ENCODE results near the gene LHX3. TPM values are rescaled to one million over a fixed set of nuclear protein-coding genes. Genes with fewer than 3 reads are reported as not detected.

LHX3 gene
- total RNA-seq, 5 donors from 2014 or later (not counting 1 experiment from before 2014, with no cell fraction given): 0.13 to 0.42 TPM; not detected in 3

- Mint-ChIP-seq H3K9me3 (no peaks in the 10 kb centered on the region), H3K4me3 (no peak overlapping the region), H3K27me3 (peaks cover 23 to 57% of the 10 kb centered on the region in 2 donors), H3K4me1 (peaks cover 0 to 2% (median 0%) of the 10 kb centered on the region in 3 donors), H3K27ac (peak overlapping the region in 1 of 2 donors; percentile 32), H3K36me3 (no peaks in the 10 kb centered on the region)
- Histone ChIP-seq H3K27me3 (replicated peaks in 1 of 2; ENCODE audit: control insufficient read depth in 2 of 2, extremely low read depth in 1 of 2, insufficient read depth in 2 of 2, low read length in 1 of 2) (peaks cover 3 to 89% of the 10 kb centered on the region in 2 experiments), H3K4me3 (ENCODE audit: control insufficient read depth in 1 of 2, extremely low read depth in 1 of 2, low read length in 1 of 2) (no peak overlapping the region), H3K27ac (ENCODE audit: low read length) (no peak overlapping the region), H3K9me3 (no peaks in the 10 kb centered on the region), H3K4me1 (ENCODE audit: control insufficient read depth in 1 of 2, extremely low read depth in 1 of 2, insufficient read depth in 2 of 2, low read length in 2 of 2) (no peaks in the 10 kb centered on the region), H3K36me3 (ENCODE audit: control insufficient read depth in 2 of 2, extremely low read depth in 1 of 2, insufficient read depth in 1 of 2, low read length in 1 of 2) (no peaks in the 10 kb centered on the region)
- ChIA-PET POLR2A (no interaction called here), CTCF (no interaction called here)
- ATAC-seq (replicated peaks in 1 of 4): no peak
- WGBS (ENCODE audit: insufficient coverage): 47% methylated on average over 12 of the region's 30 CpGs
- no peak for DNase-seq
Observed at GRCh38 chr9:136191099-136191959, 13.6 kb downstream of the LHX3 start.

- CTCF ChIA-PET: no interaction called here
- Mint-ChIP-seq H3K27ac (no peak overlapping the region), H3K4me1 (no peaks in the 10 kb centered on the region), H3K9me3 (no peaks in the 10 kb centered on the region), H3K4me3 (no peak overlapping the region), H3K36me3 (no peaks in the 10 kb centered on the region), H3K27me3 (peaks cover 18 to 52% of the 10 kb centered on the region in 2 donors)
- POLR2A ChIA-PET: no interaction called here
- no peak for DNase-seq
- Histone ChIP-seq H3K27me3 (replicated peaks in 1 of 2; ENCODE audit: control insufficient read depth in 2 of 2, extremely low read depth in 1 of 2, insufficient read depth in 2 of 2, low read length in 1 of 2) (peaks cover 3 to 87% of the 10 kb centered on the region in 2 experiments), H3K4me3 (ENCODE audit: control insufficient read depth in 1 of 2, extremely low read depth in 1 of 2, low read length in 1 of 2) (no peak overlapping the region), H3K36me3 (ENCODE audit: control insufficient read depth in 2 of 2, extremely low read depth in 1 of 2, insufficient read depth in 1 of 2, low read length in 1 of 2) (no peaks in the 10 kb centered on the region), H3K4me1 (ENCODE audit: control insufficient read depth in 1 of 2, extremely low read depth in 1 of 2, insufficient read depth in 2 of 2, low read length in 2 of 2) (no peaks in the 10 kb centered on the region), H3K27ac (ENCODE audit: low read length) (no peak overlapping the region), H3K9me3 (no peaks in the 10 kb centered on the region)
- WGBS (ENCODE audit: insufficient coverage): 63% methylated on average over 9 of the region's 11 CpGs
- ATAC-seq (replicated peaks in 1 of 4): no peak
Observed at GRCh38 chr9:136190656-136191055, 14.3 kb downstream of the LHX3 start.

DNA sequence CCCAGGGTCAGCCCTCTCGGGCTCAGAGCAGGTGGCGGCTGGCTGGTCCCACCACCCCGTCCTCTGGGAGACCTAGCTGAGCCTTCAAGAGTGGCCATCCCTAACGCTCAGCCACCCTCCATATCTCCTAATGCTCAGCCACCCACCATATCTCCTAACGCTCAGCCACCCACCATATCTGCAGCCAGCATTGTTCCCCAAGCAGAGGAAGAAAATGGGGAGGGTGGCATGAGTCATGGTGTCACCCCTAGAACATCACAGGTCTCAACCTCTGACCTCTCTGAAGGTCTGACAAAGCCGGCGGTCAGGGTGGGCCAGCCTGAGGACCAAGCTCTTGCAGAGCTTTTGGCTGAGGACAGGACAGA is 14.7 kb downstream of the LHX3 start:
- H3K36me3 ChIP-seq (ENCODE audit: control insufficient read depth in 2 of 2, extremely low read depth in 1 of 2, insufficient read depth in 1 of 2, low read length in 1 of 2): no peaks in the 10 kb centered on the region
- H3K4me3 ChIP-seq (ENCODE audit: control insufficient read depth in 1 of 2, extremely low read depth in 1 of 2, low read length in 1 of 2): no peak overlapping the region
- peaks cover 18 to 53% of the 10 kb centered on the region in 2 donors for H3K27me3 Mint-ChIP-seq
- ATAC-seq (replicated peaks in 1 of 4) (no peak), DNase-seq (no peak)
- H3K4me1 ChIP-seq (ENCODE audit: control insufficient read depth in 1 of 2, extremely low read depth in 1 of 2, insufficient read depth in 2 of 2, low read length in 2 of 2): no peaks in the 10 kb centered on the region
- CTCF ChIA-PET: no interaction called here
- H3K27ac ChIP-seq (ENCODE audit: low read length): no peak overlapping the region
- H3K9me3 Mint-ChIP-seq: no peaks in the 10 kb centered on the region
- POLR2A ChIA-PET: no interaction called here
- H3K9me3 ChIP-seq: no peaks in the 10 kb centered on the region
- H3K4me1 Mint-ChIP-seq: no peaks in the 10 kb centered on the region
- WGBS (ENCODE audit: insufficient coverage): 85% methylated on average over 2 of the region's 7 CpGs
- no peaks in the 10 kb centered on the region for H3K36me3 Mint-ChIP-seq
- peaks cover 3 to 86% of the 10 kb centered on the region in 2 experiments for H3K27me3 ChIP-seq (replicated peaks in 1 of 2; ENCODE audit: control insufficient read depth in 2 of 2, extremely low read depth in 1 of 2, insufficient read depth in 2 of 2, low read length in 1 of 2)
- H3K4me3 Mint-ChIP-seq: no peak overlapping the region
- H3K27ac Mint-ChIP-seq: no peak overlapping the region

DNA sequence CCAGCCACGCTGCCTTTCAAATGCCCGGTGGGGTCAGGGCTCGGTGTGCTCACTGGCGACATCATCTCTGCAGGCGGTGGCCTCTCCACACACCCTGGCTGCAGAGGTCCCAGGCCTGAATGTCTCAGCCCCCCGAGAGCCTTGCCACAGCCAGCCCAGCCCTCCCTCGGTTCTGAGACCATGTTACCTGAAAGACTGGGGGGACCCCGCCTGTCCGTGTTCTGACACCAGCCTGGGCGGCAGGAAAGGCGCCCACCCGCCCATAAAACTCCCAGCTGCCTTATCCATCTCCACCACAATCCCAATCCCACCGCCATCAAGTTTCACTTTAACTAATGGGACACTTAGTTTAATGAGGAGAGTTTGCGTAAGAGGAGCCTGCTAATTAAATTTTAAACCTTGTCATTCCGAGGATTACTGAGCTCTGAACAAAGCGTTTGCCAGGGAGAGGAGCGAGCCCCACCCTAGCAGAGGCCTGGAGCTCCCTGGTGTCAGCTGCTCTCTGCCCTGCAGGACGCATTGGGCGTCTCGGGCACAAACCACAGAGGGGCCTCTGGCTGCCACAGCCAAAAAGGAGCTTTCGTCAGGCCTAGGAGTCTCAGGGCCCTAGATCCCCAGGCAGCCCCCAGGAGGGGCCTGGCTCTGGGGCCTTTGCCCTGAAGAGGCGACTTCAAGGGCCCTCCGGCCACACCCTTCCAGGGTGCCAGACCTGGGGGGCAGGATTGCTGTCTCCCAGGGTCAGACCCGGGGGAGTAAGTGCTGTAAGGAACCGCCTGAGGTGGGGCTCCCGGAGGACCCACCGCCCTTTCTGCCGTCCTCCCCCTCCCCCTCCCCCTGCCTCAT is 15.3 kb downstream of the LHX3 start:
- no peak for ATAC-seq (replicated peaks in 1 of 4)
- H3K36me3 ChIP-seq (ENCODE audit: control insufficient read depth in 2 of 2, extremely low read depth in 1 of 2, insufficient read depth in 1 of 2, low read length in 1 of 2): no peaks in the 10 kb centered on the region
- Mint-ChIP-seq H3K27ac (no peak overlapping the region), H3K4me3 (no peak overlapping the region), H3K36me3 (no peaks in the 10 kb centered on the region), H3K4me1 (no peaks in the 10 kb centered on the region), H3K27me3 (peaks cover 19 to 52% of the 10 kb centered on the region in 2 donors), H3K9me3 (no peaks in the 10 kb centered on the region)
- WGBS (ENCODE audit: insufficient coverage): 32% methylated on average over 15 of the region's 28 CpGs
- ChIA-PET CTCF (no interaction called here), POLR2A (no interaction called here)
- no peaks in the 10 kb centered on the region for H3K9me3 ChIP-seq
- H3K27ac ChIP-seq (ENCODE audit: low read length): no peak overlapping the region
- no peaks in the 10 kb centered on the region for H3K4me1 ChIP-seq (ENCODE audit: control insufficient read depth in 1 of 2, extremely low read depth in 1 of 2, insufficient read depth in 2 of 2, low read length in 2 of 2)
- no peak overlapping the region for H3K4me3 ChIP-seq (ENCODE audit: control insufficient read depth in 1 of 2, extremely low read depth in 1 of 2, low read length in 1 of 2)
- H3K27me3 ChIP-seq (replicated peaks in 1 of 2; ENCODE audit: control insufficient read depth in 2 of 2, extremely low read depth in 1 of 2, insufficient read depth in 2 of 2, low read length in 1 of 2): peaks cover 3 to 86% of the 10 kb centered on the region in 2 experiments
- no peak for DNase-seq

DNA sequence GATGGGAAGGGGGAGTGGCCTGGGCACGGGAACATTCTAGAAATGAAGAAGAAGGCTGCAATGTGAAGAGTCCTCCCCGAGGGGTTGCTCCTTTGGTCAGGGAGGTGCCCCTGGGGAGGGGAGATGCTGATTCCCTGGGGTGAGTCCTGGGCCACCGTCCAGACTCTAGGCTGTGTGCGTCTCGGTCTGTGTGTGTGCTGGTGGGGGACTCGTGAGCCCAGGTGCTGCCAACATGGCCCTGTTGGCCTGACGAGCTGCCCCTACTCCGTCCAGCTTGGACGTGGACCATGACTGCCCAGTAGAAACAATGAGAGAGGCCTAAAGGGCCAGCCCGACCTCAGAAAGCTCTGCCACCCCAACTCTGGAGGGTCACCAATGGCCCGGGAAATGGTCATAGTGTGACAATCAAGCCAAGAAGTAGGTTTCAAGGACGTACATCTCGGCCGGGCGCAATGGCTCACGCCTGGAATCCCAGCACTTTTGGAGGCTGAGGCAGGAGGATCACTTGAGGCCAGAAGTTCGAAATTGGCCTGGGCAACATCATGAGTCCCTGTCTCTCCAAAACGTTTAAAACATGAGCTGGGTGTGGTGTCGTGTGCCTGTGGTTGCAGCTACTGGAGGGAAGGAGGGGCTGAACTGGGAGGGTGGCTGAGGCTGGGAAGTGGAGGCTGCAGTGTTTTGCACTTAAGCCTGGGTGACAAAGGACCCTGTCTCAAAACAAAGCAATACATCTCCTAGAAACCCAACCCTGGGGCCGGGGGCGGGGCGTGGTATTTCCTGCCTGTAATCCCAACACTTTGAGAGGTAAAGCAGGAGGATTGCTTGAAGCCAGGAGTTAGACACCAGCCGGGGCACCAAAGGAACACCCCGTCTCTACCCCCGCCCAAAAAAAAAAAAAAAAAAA is 17.0 kb downstream of the LHX3 start:
- no peaks in the 10 kb centered on the region for H3K4me1 Mint-ChIP-seq
- no peak for ATAC-seq (replicated peaks in 1 of 4)
- no peaks in the 10 kb centered on the region for H3K36me3 Mint-ChIP-seq
- no peaks in the 10 kb centered on the region for H3K9me3 Mint-ChIP-seq
- DNase-seq: no peak
- Histone ChIP-seq H3K36me3 (ENCODE audit: control insufficient read depth in 2 of 2, extremely low read depth in 1 of 2, insufficient read depth in 1 of 2, low read length in 1 of 2) (no peaks in the 10 kb centered on the region), H3K27ac (ENCODE audit: low read length) (no peak overlapping the region), H3K9me3 (no peaks in the 10 kb centered on the region), H3K4me1 (ENCODE audit: control insufficient read depth in 1 of 2, extremely low read depth in 1 of 2, insufficient read depth in 2 of 2, low read length in 2 of 2) (no peaks in the 10 kb centered on the region), H3K4me3 (ENCODE audit: control insufficient read depth in 1 of 2, extremely low read depth in 1 of 2, low read length in 1 of 2) (no peak overlapping the region), H3K27me3 (replicated peaks in 1 of 2; ENCODE audit: control insufficient read depth in 2 of 2, extremely low read depth in 1 of 2, insufficient read depth in 2 of 2, low read length in 1 of 2) (peaks cover 3 to 87% of the 10 kb centered on the region in 2 experiments)
- H3K27ac Mint-ChIP-seq: no peak overlapping the region
- no peak overlapping the region for H3K4me3 Mint-ChIP-seq
- POLR2A ChIA-PET: no interaction called here
- peaks cover 20 to 57% of the 10 kb centered on the region in 2 donors for H3K27me3 Mint-ChIP-seq
- CTCF ChIA-PET: no interaction called here
- WGBS (ENCODE audit: insufficient coverage): 75% methylated on average over 17 of the region's 25 CpGs

DNA sequence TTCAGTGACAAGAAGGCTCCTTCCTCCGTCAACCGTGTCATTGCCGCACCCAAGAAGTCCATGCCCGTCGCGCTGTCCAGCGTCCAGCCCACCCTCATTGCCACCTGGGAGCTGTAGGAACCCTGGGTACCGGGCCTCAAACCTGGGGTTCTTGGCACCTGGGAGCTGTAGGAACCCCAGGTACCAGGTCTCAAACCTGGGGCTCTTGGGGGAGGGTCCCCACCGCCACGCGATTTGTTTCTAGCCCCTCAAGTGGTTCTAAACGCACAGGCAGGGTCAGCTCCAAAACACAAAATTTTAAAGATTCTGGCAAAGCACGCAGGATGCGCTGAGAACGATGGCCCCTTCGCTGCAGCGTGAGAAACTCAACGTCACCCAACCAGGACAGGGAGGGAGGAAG is 17.7 kb downstream of the LHX3 start:
- Mint-ChIP-seq H3K4me3 (no peak overlapping the region), H3K36me3 (no peaks in the 10 kb centered on the region), H3K27ac (no peak overlapping the region), H3K27me3 (peaks cover 20 to 56% of the 10 kb centered on the region in 2 donors), H3K4me1 (no peaks in the 10 kb centered on the region), H3K9me3 (no peaks in the 10 kb centered on the region)
- Histone ChIP-seq H3K9me3 (no peaks in the 10 kb centered on the region), H3K4me1 (ENCODE audit: control insufficient read depth in 1 of 2, extremely low read depth in 1 of 2, insufficient read depth in 2 of 2, low read length in 2 of 2) (no peaks in the 10 kb centered on the region), H3K27ac (ENCODE audit: low read length) (no peak overlapping the region), H3K27me3 (replicated peaks in 1 of 2; ENCODE audit: control insufficient read depth in 2 of 2, extremely low read depth in 1 of 2, insufficient read depth in 2 of 2, low read length in 1 of 2) (peaks cover 3 to 88% of the 10 kb centered on the region in 2 experiments), H3K4me3 (ENCODE audit: control insufficient read depth in 1 of 2, extremely low read depth in 1 of 2, low read length in 1 of 2) (no peak overlapping the region), H3K36me3 (ENCODE audit: control insufficient read depth in 2 of 2, extremely low read depth in 1 of 2, insufficient read depth in 1 of 2, low read length in 1 of 2) (no peaks in the 10 kb centered on the region)
- DNase-seq (no peak), ATAC-seq (replicated peaks in 1 of 4) (no peak)
- POLR2A ChIA-PET: no interaction called here
- 95% methylated on average over 15 of the region's 18 CpGs for WGBS (ENCODE audit: insufficient coverage)
- CTCF ChIA-PET: no interaction called here

Measured in T-cell (primary cell).